BJ (cell line): ENCODE results near the gene PLCG1. TPM values are rescaled to one million over a fixed set of nuclear protein-coding genes. Genes with fewer than 3 reads are reported as not detected.

Experiments
- CTCF ChIA-PET: fragments of 350-600 bp; formaldehyde crosslinking; extraction: SDS; loops from one replicate; lab custom pipeline; 2021; ENCODE audit warnings: antibody characterized with exemption, inconsistent platforms; lab: Yijun Ruan, JAX
- POLR2A ChIA-PET: fragments of 300-600 bp; sonication (Branson Sonifier 250); formaldehyde crosslinking; extraction: SDS; loops from one replicate; lab custom pipeline; 2021; ENCODE audit warnings: antibody characterized with exemption; lab: Charles Lee
- DNase-seq: peaks from one replicate; pipeline ENCODE4 v3.0.0-alpha.2; 2011; ENCODE audit warnings: low read depth
- H3K27me3 ChIP-seq: 2 replicates; pipeline ENCODE4 v1.6.0; 2011; ENCODE audit warnings: low read length; ENCODE audit not compliant: control insufficient read depth, insufficient read depth
- H3K36me3 ChIP-seq: 2 replicates; pipeline ENCODE4 v1.5.1; 2011; ENCODE audit warnings: low read length; ENCODE audit not compliant: control insufficient read depth, insufficient read depth
- H3K4me3 ChIP-seq: 2 replicates; pipeline ENCODE4 v1.5.1; 2011; ENCODE audit warnings: low read depth, mild to moderate bottlenecking, control low read depth, low read length
- polyA plus RNA-seq: library from polyadenylated mRNA; depleted of rRNA; stranded (reverse); fragments of >200 nt; gene quantifications from 2 replicates; pipeline ENCODE4 v1.2.3, GENCODE V29; 2011
- TF ChIP-seq, protein P1 (sequence below): IDR thresholded peaks from 2 replicates; pipeline ENCODE4 v1.5.1; 2011; ENCODE audit warnings: low read depth, mild to moderate bottlenecking, control low read depth, inconsistent platforms, low read length, moderate library complexity; ENCODE audit not compliant: insufficient read depth

PLCG1 gene
- polyA plus RNA-seq, 1 experiment: 46.5 TPM

- POLR2A ChIA-PET: no interaction called here
- Histone ChIP-seq H3K27me3 (no peaks in the 10 kb centered on the region), H3K4me3 (no peak overlapping the region), H3K36me3 (peaks cover 11% of the 10 kb centered on the region)
- CTCF ChIA-PET: no interaction called here
- no peak for DNase-seq
- TF ChIP-seq, protein P1, sequence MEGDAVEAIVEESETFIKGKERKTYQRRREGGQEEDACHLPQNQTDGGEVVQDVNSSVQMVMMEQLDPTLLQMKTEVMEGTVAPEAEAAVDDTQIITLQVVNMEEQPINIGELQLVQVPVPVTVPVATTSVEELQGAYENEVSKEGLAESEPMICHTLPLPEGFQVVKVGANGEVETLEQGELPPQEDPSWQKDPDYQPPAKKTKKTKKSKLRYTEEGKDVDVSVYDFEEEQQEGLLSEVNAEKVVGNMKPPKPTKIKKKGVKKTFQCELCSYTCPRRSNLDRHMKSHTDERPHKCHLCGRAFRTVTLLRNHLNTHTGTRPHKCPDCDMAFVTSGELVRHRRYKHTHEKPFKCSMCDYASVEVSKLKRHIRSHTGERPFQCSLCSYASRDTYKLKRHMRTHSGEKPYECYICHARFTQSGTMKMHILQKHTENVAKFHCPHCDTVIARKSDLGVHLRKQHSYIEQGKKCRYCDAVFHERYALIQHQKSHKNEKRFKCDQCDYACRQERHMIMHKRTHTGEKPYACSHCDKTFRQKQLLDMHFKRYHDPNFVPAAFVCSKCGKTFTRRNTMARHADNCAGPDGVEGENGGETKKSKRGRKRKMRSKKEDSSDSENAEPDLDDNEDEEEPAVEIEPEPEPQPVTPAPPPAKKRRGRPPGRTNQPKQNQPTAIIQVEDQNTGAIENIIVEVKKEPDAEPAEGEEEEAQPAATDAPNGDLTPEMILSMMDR: no peak
These were observed 35.7 kb upstream of the PLCG1 start for GRCh38 chr20:41101660-41102059.

DNA sequence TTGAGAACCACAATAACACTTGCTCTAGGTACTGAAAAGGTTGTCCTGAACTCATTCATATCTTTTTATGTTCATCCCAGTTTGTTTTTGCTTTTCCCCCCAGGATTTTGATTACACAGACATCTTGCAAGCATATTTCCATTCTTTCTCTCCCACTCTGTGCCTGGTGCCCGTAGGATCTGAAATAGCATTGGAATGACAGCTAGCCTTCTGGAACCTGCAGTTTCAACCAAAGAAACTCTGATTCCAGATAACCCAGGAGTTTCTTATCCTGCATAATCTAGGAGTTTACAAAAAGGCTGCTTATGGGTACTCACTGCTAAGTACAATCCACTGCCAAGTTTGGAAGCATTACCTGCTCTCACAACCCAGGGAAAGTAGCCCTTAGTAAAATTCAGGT, 28.8 kb upstream of the PLCG1 start:
- H3K36me3 ChIP-seq: peaks cover 8% of the 10 kb centered on the region

GRCh38 chr20:41110012-41110411, 27.3 kb upstream of the PLCG1 start:
- DNase-seq: no peak
- CTCF ChIA-PET: interaction anchor here (1.0 to 1.4 kb wide), 2 partner anchors 12 to 25 kb away, joined by 3 read pairs; no protein-coding TSS in a partner anchor

More for the DNA sequence above, 28.8 kb upstream of the PLCG1 start:
- ChIA-PET POLR2A (no interaction called here), CTCF (interaction anchor here (0.7 to 1.2 kb wide), 2 partner anchors 14 to 140 kb away, joined by 3 to 4 read pairs; no protein-coding TSS in a partner anchor)
- TF ChIP-seq, protein P1: no peak
- no peak for DNase-seq
- Histone ChIP-seq H3K4me3 (no peak overlapping the region), H3K27me3 (no peaks in the 10 kb centered on the region)

DNA sequence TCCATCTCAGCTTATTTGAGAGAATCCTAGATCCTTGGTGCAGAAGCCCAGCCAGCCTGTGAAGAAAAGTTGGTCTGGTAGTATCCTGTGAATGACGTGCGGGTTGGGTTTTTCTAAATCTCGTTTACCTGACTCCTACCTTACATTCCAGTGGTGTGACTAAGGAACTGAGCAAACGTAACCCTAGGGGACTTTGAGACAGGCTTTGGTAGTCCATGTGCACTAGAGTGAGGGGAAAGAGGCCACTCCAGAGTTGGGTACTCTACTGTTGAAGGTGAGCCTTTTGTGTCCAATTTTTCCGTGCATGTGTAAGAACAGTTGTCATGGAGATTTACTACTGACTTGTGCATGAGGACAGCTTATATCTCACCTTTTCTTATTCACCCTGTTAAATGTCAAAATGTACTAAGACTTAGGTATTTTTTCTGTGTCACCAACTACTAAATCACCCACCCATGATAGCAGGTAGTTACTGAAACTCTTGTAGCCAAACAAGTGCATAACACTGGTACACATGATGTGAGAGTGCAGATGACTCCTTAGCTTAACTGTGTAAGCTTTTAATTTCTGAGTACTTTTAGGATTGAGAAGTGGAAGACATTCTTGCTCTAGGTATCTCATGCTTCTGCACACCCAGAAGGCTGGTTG, 26.3 kb upstream of the PLCG1 start:
- Histone ChIP-seq H3K4me3 (no peak overlapping the region), H3K36me3 (peaks cover 22% of the 10 kb centered on the region), H3K27me3 (no peaks in the 10 kb centered on the region)
- TF ChIP-seq, protein P1: no peak
- POLR2A ChIA-PET: no interaction called here
- DNase-seq: no peak
- CTCF ChIA-PET: interaction anchor here (0.9 to 1.8 kb wide), 5 partner anchors 11 to 62 kb away, joined by 3 to 4 read pairs (median 3); no protein-coding TSS in a partner anchor

More at GRCh38 chr20:41110012-41110411, 27.3 kb upstream of the PLCG1 start:
- H3K36me3 ChIP-seq: peaks cover 17% of the 10 kb centered on the region
- TF ChIP-seq, protein P1: no peak
- H3K27me3 ChIP-seq: no peaks in the 10 kb centered on the region
- H3K4me3 ChIP-seq: no peak overlapping the region
- POLR2A ChIA-PET: no interaction called here

- TF ChIP-seq, protein P1: no peak
- H3K4me3 ChIP-seq: no peak overlapping the region
- ChIA-PET CTCF (interaction anchor here (0.9 to 1.8 kb wide), 5 partner anchors 15 to 61 kb away, joined by 3 to 4 read pairs (median 4); no protein-coding TSS in a partner anchor), POLR2A (no interaction called here)
- no peak for DNase-seq
- H3K27me3 ChIP-seq: no peaks in the 10 kb centered on the region
- H3K36me3 ChIP-seq: peaks cover 25% of the 10 kb centered on the region
These were observed 25.8 kb upstream of the PLCG1 start for GRCh38 chr20:41111578-41111951.
